ENCODE measurements around the gene PAX2.

DNA sequence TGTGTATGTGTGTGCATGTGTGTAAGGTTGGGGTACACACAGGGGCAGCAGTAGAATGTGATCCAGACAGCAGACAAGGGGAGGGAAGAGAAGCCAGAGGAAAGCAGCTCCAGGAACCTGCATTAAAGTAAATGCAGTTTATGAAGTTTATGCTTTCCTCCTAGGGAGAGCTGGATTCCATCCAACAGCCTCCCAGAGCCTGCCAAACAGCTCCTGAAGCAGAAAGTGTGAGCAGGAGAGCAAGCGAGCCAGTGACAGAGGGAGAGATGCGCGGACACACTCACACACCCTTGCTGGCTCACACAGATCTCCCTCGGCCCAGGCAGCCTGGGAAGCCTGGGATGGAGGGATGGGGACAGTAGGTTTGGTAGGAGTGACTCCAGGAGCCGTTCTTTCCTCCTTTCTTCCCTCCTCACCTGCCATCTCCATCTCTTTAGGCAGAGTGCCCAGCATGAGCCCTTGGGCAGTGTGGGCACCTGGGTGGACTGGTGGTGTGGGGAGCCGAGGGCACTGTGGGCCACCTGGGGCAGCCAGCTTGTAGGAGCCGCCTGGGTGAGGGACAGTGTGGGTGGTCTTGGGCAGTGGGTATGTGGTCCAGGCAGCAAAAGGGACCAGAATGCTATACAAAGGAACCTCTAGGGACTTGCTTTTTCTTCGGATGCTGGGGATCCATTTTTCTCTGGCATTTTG is 46.1 kb downstream of the PAX2 start:
- TF ChIP-seq, protein P1, sequence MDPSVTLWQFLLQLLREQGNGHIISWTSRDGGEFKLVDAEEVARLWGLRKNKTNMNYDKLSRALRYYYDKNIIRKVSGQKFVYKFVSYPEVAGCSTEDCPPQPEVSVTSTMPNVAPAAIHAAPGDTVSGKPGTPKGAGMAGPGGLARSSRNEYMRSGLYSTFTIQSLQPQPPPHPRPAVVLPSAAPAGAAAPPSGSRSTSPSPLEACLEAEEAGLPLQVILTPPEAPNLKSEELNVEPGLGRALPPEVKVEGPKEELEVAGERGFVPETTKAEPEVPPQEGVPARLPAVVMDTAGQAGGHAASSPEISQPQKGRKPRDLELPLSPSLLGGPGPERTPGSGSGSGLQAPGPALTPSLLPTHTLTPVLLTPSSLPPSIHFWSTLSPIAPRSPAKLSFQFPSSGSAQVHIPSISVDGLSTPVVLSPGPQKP (IDR thresholded peaks at IDR 0.05; ENCODE audit: low read depth, low read length), result no peak
- TF ChIP-seq, protein P2, sequence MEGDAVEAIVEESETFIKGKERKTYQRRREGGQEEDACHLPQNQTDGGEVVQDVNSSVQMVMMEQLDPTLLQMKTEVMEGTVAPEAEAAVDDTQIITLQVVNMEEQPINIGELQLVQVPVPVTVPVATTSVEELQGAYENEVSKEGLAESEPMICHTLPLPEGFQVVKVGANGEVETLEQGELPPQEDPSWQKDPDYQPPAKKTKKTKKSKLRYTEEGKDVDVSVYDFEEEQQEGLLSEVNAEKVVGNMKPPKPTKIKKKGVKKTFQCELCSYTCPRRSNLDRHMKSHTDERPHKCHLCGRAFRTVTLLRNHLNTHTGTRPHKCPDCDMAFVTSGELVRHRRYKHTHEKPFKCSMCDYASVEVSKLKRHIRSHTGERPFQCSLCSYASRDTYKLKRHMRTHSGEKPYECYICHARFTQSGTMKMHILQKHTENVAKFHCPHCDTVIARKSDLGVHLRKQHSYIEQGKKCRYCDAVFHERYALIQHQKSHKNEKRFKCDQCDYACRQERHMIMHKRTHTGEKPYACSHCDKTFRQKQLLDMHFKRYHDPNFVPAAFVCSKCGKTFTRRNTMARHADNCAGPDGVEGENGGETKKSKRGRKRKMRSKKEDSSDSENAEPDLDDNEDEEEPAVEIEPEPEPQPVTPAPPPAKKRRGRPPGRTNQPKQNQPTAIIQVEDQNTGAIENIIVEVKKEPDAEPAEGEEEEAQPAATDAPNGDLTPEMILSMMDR (IDR thresholded peaks at IDR 0.05), result no peak
- TF ChIP-seq JUN (IDR thresholded peaks at IDR 0.05) (no peak), POLR2A (IDR thresholded peaks at IDR 0.05; ENCODE audit: low read length) (no peak), HOXB5 (CRISPR knock-in tag; IDR thresholded peaks at IDR 0.05) (no peak), SMC3 (IDR thresholded peaks at IDR 0.05) (no peak)
- TF ChIP-seq, protein P3, sequence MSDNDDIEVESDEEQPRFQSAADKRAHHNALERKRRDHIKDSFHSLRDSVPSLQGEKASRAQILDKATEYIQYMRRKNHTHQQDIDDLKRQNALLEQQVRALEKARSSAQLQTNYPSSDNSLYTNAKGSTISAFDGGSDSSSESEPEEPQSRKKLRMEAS (IDR thresholded peaks at IDR 0.05), result no peak

Measured in A549 (cell line).